ENCODE results near the gene ANO9.

The ANO9 gene

DNA sequence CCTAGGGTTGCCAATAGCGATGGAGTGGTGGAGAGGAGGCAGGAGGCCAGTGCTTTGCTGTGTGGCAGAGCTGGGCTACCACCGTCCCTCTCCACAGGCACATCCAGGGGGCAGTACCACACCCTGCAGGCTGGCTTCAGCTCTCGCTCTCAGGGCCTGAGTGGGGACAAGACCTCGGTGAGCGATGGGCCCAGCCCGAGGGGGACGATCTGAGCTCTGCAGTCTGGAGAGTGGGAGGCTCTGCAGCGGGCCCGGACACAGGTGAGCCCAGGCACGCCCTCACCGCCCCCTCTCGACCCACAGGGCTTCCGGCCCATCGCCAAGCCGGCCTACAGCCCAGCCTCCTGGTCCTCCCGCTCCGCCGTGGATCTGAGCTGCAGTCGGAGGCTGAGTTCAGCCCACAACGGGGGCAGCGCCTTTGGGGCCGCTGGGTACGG, 45.3 kb downstream of the ANO9 start:
- Histone ChIP-seq H3K36me3 (peaks cover 0 to 19% (median 0%) of the 10 kb centered on the region in 3 donors), H3K4me1 (peaks cover 0 to 44% (median 9%) of the 10 kb centered on the region in 4 donors), H3K27ac (no peak overlapping the region), H3K4me3 (peak overlapping the region; percentile 40 to 47), H3K27me3 (peaks cover 0 to 63% of the 10 kb centered on the region in 2 donors), H3K9me3 (no peaks in the 10 kb centered on the region)
- TF ChIP-seq, protein P1, sequence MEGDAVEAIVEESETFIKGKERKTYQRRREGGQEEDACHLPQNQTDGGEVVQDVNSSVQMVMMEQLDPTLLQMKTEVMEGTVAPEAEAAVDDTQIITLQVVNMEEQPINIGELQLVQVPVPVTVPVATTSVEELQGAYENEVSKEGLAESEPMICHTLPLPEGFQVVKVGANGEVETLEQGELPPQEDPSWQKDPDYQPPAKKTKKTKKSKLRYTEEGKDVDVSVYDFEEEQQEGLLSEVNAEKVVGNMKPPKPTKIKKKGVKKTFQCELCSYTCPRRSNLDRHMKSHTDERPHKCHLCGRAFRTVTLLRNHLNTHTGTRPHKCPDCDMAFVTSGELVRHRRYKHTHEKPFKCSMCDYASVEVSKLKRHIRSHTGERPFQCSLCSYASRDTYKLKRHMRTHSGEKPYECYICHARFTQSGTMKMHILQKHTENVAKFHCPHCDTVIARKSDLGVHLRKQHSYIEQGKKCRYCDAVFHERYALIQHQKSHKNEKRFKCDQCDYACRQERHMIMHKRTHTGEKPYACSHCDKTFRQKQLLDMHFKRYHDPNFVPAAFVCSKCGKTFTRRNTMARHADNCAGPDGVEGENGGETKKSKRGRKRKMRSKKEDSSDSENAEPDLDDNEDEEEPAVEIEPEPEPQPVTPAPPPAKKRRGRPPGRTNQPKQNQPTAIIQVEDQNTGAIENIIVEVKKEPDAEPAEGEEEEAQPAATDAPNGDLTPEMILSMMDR (IDR thresholded peaks at IDR 0.05), result no peak
- no peak for DNase-seq
- intact Hi-C loops (cut with DNase I; ENCODE audit: low total_unique reads), result no loop called here

DNA sequence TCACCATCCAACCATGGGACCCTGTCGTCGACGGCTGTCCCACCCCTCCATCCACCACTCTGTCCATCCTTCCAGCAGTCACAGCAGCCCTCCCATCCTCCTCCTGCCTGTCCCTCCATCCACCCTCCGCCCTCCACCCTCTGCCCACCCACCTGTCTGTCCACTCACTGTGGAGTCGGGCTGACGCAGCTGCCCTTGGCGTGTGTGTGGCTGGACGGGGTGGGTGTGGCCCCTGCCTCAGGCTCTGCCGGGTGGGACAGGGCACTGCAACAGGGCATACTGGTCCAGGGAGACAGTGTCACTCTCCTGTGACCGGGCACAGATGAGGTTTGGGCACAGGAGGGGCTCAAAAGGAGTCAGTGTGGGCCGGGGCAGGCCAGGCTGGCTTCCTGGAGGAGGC, 45.9 kb downstream of the ANO9 start:
- Histone ChIP-seq H3K9me3 (no peaks in the 10 kb centered on the region), H3K4me3 (no peak overlapping the region), H3K27ac (no peak overlapping the region), H3K4me1 (peaks cover 0 to 44% (median 9%) of the 10 kb centered on the region in 4 donors), H3K27me3 (peaks cover 0 to 69% of the 10 kb centered on the region in 2 donors), H3K36me3 (peaks cover 0 to 19% (median 0%) of the 10 kb centered on the region in 3 donors)
- TF ChIP-seq, protein P1 (IDR thresholded peaks at IDR 0.05), result no peak
- no peak for DNase-seq
- intact Hi-C loops (cut with DNase I; ENCODE audit: low total_unique reads), result no loop called here

DNA sequence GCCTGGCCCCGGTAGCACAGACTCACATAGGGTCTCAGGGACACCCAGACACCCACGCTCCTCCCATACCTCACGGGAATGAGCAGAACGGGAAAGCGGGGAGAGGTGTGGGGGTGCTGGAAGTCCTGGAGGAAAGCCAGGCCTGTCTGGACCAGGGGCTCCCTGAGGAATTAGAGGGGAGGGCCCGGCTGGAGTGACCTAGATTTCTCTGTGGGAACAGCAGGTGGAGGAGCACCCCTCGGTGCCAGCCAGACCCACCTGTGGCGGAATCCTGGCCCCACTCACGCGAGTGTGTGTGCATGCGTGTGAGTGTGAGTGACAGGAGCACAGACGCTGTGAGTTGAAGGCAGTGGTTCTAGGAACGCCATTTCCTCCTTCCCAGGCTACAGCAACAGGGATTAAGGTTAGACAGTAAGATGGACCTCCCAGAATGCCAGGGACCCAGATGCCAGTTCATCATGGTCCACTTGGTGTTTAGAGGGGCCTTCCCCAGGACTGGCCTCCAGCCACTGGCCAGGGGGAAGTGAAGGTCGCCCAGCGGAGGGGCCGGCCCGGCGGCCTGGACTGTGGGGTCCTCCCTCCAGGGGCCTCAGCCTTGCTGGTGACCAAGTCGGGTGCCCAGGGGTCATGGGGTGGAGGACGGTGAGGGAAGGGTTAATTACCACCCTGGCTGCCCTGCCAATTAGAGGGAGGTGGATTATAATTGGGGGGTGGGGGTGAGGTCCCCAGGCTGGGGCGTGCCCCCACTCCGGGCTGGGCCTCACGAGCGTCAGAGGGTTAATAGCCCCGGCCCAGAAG, 46.8 kb downstream of the ANO9 start:
- Histone ChIP-seq H3K4me1 (peaks cover 0 to 39% (median 9%) of the 10 kb centered on the region in 4 donors), H3K27me3 (peaks cover 0 to 68% of the 10 kb centered on the region in 2 donors), H3K27ac (no peak overlapping the region), H3K9me3 (no peaks in the 10 kb centered on the region), H3K36me3 (peaks cover 0 to 15% (median 0%) of the 10 kb centered on the region in 3 donors), H3K4me3 (no peak overlapping the region)
- DNase-seq, result no peak
- TF ChIP-seq, protein P1 (IDR thresholded peaks at IDR 0.05), result no peak
- intact Hi-C loops (cut with DNase I; ENCODE audit: low total_unique reads), result no loop called here

DNA sequence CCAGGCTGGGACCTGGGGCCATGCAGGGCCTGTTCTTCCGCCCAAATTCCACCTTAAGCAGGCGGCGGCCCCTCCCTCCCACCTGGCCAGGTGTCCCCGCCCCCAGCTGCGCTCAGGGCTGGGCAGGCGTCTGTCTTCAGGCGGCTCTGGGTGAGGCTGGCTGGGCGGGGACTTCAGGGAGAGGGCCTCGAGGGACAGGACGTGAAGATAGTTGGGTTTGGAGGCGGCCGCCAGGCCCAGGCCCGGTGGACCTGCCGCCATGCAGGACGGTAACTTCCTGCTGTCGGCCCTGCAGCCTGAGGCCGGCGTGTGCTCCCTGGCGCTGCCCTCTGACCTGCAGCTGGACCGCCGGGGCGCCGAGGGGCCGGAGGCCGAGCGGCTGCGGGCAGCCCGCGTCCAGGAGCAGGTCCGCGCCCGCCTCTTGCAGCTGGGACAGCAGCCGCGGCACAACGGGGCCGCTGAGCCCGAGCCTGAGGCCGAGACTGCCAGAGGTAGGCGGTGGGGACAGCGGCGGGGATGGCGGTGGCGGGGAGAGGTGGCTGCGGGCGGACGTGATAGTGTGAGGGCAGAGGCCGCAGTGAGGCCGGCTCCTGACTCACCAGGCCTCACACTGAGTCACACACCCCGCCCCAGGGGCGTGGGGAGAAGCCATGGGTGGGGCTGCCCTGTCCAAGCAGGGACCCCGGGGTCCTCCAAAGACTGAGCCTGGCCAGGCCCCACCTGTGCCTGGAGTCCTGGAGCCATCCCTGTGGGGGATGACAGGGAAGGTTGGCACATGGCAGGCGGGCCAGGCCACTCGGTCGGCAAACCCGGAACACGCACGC, 47.6 kb downstream of the ANO9 start, which contains the start of gene PKP3:
PKP3 (plus strand) TSS at position 176 of the 824 bp plus-strand sequence; CDS start at position 260, 84 bp downstream.
- H3K27ac ChIP-seq, result no peak within 1 kb of the TSS

More for the DNA sequence above, 47.6 kb downstream of the ANO9 start, which contains the start of gene PKP3:
- no peak for DNase-seq
- peaks cover 0 to 35% (median 9%) of the 10 kb centered on the region in 4 donors for H3K4me1 ChIP-seq
- intact Hi-C loops (cut with DNase I; ENCODE audit: low total_unique reads), result no loop called here
- H3K27me3 ChIP-seq, result peaks cover 0 to 64% of the 10 kb centered on the region in 2 donors
- peaks cover 0 to 9% (median 0%) of the 10 kb centered on the region in 3 donors for H3K36me3 ChIP-seq
- TF ChIP-seq, protein P1 (IDR thresholded peaks at IDR 0.05), result no peak
- no peaks in the 10 kb centered on the region for H3K9me3 ChIP-seq
- no peak within 1 kb of the TSS for H3K4me3 ChIP-seq
